HepG2 (cell line): Measurements from ENCODE around the gene LTA4H. TPM values are rescaled to one million over a fixed set of nuclear protein-coding genes. Genes with fewer than 3 reads are reported as not detected.
A peak's percentile ranks its signal among the peaks of the same experiment; 100 is the strongest.

Experiments
- CBFB ChIP-seq: sonication (generic); formaldehyde crosslinking; IDR thresholded peaks from 2 replicates; pipeline ENCODE4 v1.4.0; 2020; ENCODE audit warnings: missing genetic modification reagents
- CCAR2 ChIP-seq: fragments of 200-400 bp; formaldehyde crosslinking; optimal IDR thresholded peaks from 2 replicates; pipeline ENCODE3; 2018; ENCODE audit warnings: low read depth, mild to moderate bottlenecking, low read length, moderate library complexity
- DMAP1 ChIP-seq: IDR thresholded peaks from 2 replicates; pipeline ENCODE4 v1.6.1; 2016
- FOXA3 ChIP-seq: IDR thresholded peaks from 2 replicates; pipeline ENCODE4 v1.6.1; 2016; ENCODE audit warnings: missing genetic modification reagents, missing compliant biosample characterization
- GRHL1 ChIP-seq: sonication (generic); formaldehyde crosslinking; conservative IDR thresholded peaks from 2 replicates; pipeline ENCODE4 v1.8.0; 2022; ENCODE audit warnings: missing genetic modification reagents
- JARID2 ChIP-seq: sonication (generic); formaldehyde crosslinking; IDR thresholded peaks from 2 replicates; pipeline ENCODE4 v1.8.1; 2023; ENCODE audit warnings: missing genetic modification reagents, inconsistent platforms; ENCODE audit not compliant: insufficient replicate concordance
- KAT2B ChIP-seq: fragments of 150-350 bp; IDR thresholded peaks from 2 replicates; pipeline ENCODE4 v1.6.1; 2014; ENCODE audit warnings: low read depth, low read length, borderline replicate concordance
- KLF9 ChIP-seq: IDR thresholded peaks from 2 replicates; pipeline ENCODE4 v1.6.1; 2016; ENCODE audit warnings: low read depth
- MED1 ChIP-seq: sonication (generic); formaldehyde crosslinking; IDR thresholded peaks from 2 replicates; pipeline ENCODE4 v1.4.0; 2020; ENCODE audit warnings: missing genetic modification reagents
- MED8 ChIP-seq: sonication (generic); formaldehyde crosslinking; IDR thresholded peaks from 2 replicates; pipeline ENCODE4 v1.8.1; 2023; ENCODE audit warnings: mild to moderate bottlenecking, missing genetic modification reagents; ENCODE audit not compliant: insufficient replicate concordance
- NFAT5 ChIP-seq: sonication (generic); formaldehyde crosslinking; IDR thresholded peaks from 2 replicates; pipeline ENCODE4 v1.4.0; 2020; ENCODE audit warnings: missing genetic modification reagents
- SNAPC2 ChIP-seq: sonication (generic); formaldehyde crosslinking; IDR thresholded peaks from 2 replicates; pipeline ENCODE4 v1.8.1; 2022; ENCODE audit warnings: mild to moderate bottlenecking, missing genetic modification reagents
- ZBTB3 ChIP-seq: sonication (generic); formaldehyde crosslinking; IDR thresholded peaks from 2 replicates; pipeline ENCODE4 v1.4.0; 2020; ENCODE audit warnings: low read depth, mild to moderate bottlenecking, moderate library complexity, missing genetic modification reagents, borderline replicate concordance
- ZFP36L1 ChIP-seq: sonication (generic); formaldehyde crosslinking; IDR thresholded peaks from 2 replicates; pipeline ENCODE4 v1.8.0; 2022; ENCODE audit warnings: mild to moderate bottlenecking, missing genetic modification reagents, moderate library complexity
- ZFY ChIP-seq: sonication (generic); formaldehyde crosslinking; IDR thresholded peaks from 2 replicates; pipeline ENCODE4 v1.4.0; 2020; ENCODE audit warnings: missing genetic modification reagents
- ZKSCAN5 ChIP-seq: sonication (generic); formaldehyde crosslinking; IDR thresholded peaks from 2 replicates; pipeline ENCODE4 v1.5.1; 2020; ENCODE audit warnings: mild to moderate bottlenecking, missing genetic modification reagents
- ZNF101 ChIP-seq: sonication (generic); formaldehyde crosslinking; IDR thresholded peaks from 2 replicates; pipeline ENCODE4 v1.4.0; 2020; ENCODE audit warnings: mild to moderate bottlenecking, low read depth, missing genetic modification reagents, borderline replicate concordance
- ZNF224 ChIP-seq: sonication (generic); formaldehyde crosslinking; IDR thresholded peaks from 2 replicates; pipeline ENCODE4 v1.5.0; 2020; ENCODE audit warnings: mild to moderate bottlenecking, missing genetic modification reagents
- ZNF235 ChIP-seq: sonication (generic); formaldehyde crosslinking; IDR thresholded peaks from 2 replicates; pipeline ENCODE4 v1.8.1; 2023; ENCODE audit warnings: mild to moderate bottlenecking, missing genetic modification reagents, borderline replicate concordance
- ZNF3 ChIP-seq: IDR thresholded peaks from 2 replicates; pipeline ENCODE4 v1.7.0; 2017; ENCODE audit warnings: inconsistent platforms
- ZNF362 ChIP-seq: sonication (generic); formaldehyde crosslinking; IDR thresholded peaks from 2 replicates; pipeline ENCODE4 v1.4.0; 2020; ENCODE audit warnings: missing genetic modification reagents, mild to moderate bottlenecking, borderline replicate concordance
- ZNF441 ChIP-seq: sonication (generic); formaldehyde crosslinking; IDR thresholded peaks from 2 replicates; pipeline ENCODE4 v1.7.0; 2021; ENCODE audit warnings: missing genetic modification reagents, borderline replicate concordance
- polyA plus RNA-seq, 8 experiments: library from polyadenylated mRNA; depleted of rRNA in 3 of 8; stranded (reverse) in 7 of 8; unstranded in 1 of 8; fragments of >200 nt; fragmentation: Illumina TruSeq in 4 of 8; extraction: Trizol in 4 of 8; gene quantifications; 2 replicates each; pipeline versions ENCODE4 v1.2.1 to v1.2.3, GENCODE V29; 2011 to 2016; ENCODE audit warnings: low read depth in 4 of 8, missing spikeins in 1 of 8, mixed read lengths in 1 of 8; ENCODE audit not compliant: insufficient read depth in 1 of 8
- total RNA-seq, 5 experiments: library from RNA; depleted of rRNA; stranded (reverse); fragments of >200 nt; fragmentation: Illumina TruSeq; extraction: Trizol; gene quantifications; 2 replicates each; pipeline ENCODE4 v1.2.3, GENCODE V29; 2016; ENCODE audit warnings: low read depth in 1 of 5

The LTA4H gene
- total and polyA plus RNA-seq, 2 of the 13 experiments (the other 11 are each of a cell fraction or from before 2014, with no cell fraction given): 87.5 to 90.4 TPM

- TF ChIP-seq KLF9 (CRISPR knock-in tag) (0 out of 2 replicates have a peak, but pooled peaks have one; percentile 30), ZFY (CRISPR knock-in tag) (peak; percentile 63; the same call in 1 of the 2 replicates), ZNF3 (CRISPR knock-in tag) (no peak), ZNF101 (CRISPR knock-in tag) (no peak), JARID2 (CRISPR knock-in tag) (no peak), SNAPC2 (CRISPR knock-in tag) (no peak), ZBTB3 (CRISPR knock-in tag) (no peak), KAT2B (no peak), ZNF441 (CRISPR knock-in tag) (0 out of 2 replicates have a peak, but pooled peaks have one; percentile 49), ZFP36L1 (CRISPR knock-in tag) (peak; percentile 12; the same call in 1 of the 2 replicates), MED8 (CRISPR knock-in tag) (no peak), ZNF224 (CRISPR knock-in tag) (no peak), ZNF235 (CRISPR knock-in tag) (no peak), GRHL1 (no peak), ZNF362 (CRISPR knock-in tag) (peak; percentile 28; the same call in 1 of the 2 replicates), CCAR2 (no peak), MED1 (CRISPR knock-in tag) (0 out of 2 replicates have a peak, but pooled peaks have one; percentile 16), ZKSCAN5 (CRISPR knock-in tag) (no peak), FOXA3 (CRISPR knock-in tag) (peak; percentile 18), NFAT5 (CRISPR knock-in tag) (peak; percentile 41; the same call in 1 of the 2 replicates), CBFB (CRISPR knock-in tag) (peak; percentile 42), DMAP1 (CRISPR knock-in tag) (peak; percentile 54)
These were observed at the start of gene LTA4H (continued) for GRCh38 chr12:96035283-96036236.
